ENCODE data around the gene OVOL1. TPM values are rescaled to one million over a fixed set of nuclear protein-coding genes. Genes with fewer than 3 reads are reported as not detected.

Gene OVOL1
- total and polyA plus RNA-seq, 2 of the 13 experiments (the other 11 are each of a cell fraction or from before 2014, with no cell fraction given), result 0.01 TPM; not detected in 1

GRCh38 chr11:65742353-65742752 is 44.5 kb upstream of the OVOL1 start:
- Histone ChIP-seq H3K36me3 (replicated peaks in 1 of 2; ENCODE audit: control insufficient read depth in 1 of 2, insufficient read depth in 2 of 2, low read length in 2 of 2) (no peaks in the 10 kb centered on the region), H2AFZ (ENCODE audit: low read length) (no peak overlapping the region), H3K9ac (ENCODE audit: insufficient read depth, low read depth, low read length) (no peak overlapping the region), H4K20me1 (ENCODE audit: insufficient read depth, low read length) (no peaks in the 10 kb centered on the region), H3K9me3 (ENCODE audit: low read length) (no peaks in the 10 kb centered on the region), H3K79me2 (ENCODE audit: insufficient read depth, low read length) (no peaks in the 10 kb centered on the region), H3K4me3 (replicated peaks in 1 of 3; ENCODE audit: insufficient read depth in 1 of 3, low read depth in 2 of 3, low read length in 3 of 3) (no peak overlapping the region), H3K27ac (ENCODE audit: extremely low read length, insufficient read depth, low read length) (no peak overlapping the region), H3K4me1 (ENCODE audit: insufficient read depth, low read length) (peaks cover 8% of the 10 kb centered on the region), H3K27me3 (ENCODE audit: control insufficient read depth in 1 of 2, insufficient read depth in 2 of 2, low read length in 2 of 2) (no peaks in the 10 kb centered on the region), H3K4me2 (ENCODE audit: low read depth, low read length) (no peak overlapping the region)
- FAIRE-seq, result no peak
- ChIA-PET POLR2A (no interaction called here), CTCF (ENCODE audit: low intra/inter-chr PET ratio, low total read pairs) (no interaction called here)
- DNase-seq (ENCODE audit: low spot score), result no peak
- no TSS peak for BruUV-seq (replicated peaks)
- in situ Hi-C loops (cut with HindIII; ENCODE audit: extremely low pct_ligation_motif_present, low pct_unique_long_range_greater_than_20kb) (loop anchor here (5.0 kb wide), 1 partner anchor 75 kb away; no protein-coding TSS in a partner anchor), intact Hi-C loops (cut with micrococcal nuclease; ENCODE audit: unreplicated experiment) (no loop called here)
- WGBS (ENCODE audit: low lambda C conversion rate), result 61% methylated on average over 1 of the region's 1 CpG
- ATAC-seq, result no peak
- TF ChIP-seq ZNF468 (CRISPR knock-in tag; IDR thresholded peaks at IDR 0.05) (no peak), NFAT5 (CRISPR knock-in tag; IDR thresholded peaks at IDR 0.05) (no peak), ZNF75D (CRISPR knock-in tag; IDR thresholded peaks at IDR 0.05; ENCODE audit: borderline replicate concordance) (no peak), CAMTA2 (CRISPR knock-in tag; IDR thresholded peaks at IDR 0.05; ENCODE audit: borderline replicate concordance) (no peak), ZNF703 (CRISPR knock-in tag; IDR thresholded peaks at IDR 0.05; ENCODE audit: borderline replicate concordance) (no peak), ZNF782 (CRISPR knock-in tag; IDR thresholded peaks at IDR 0.05; ENCODE audit: borderline replicate concordance) (no peak), ZNF264 (CRISPR knock-in tag; IDR thresholded peaks at IDR 0.05) (no peak), ZNF160 (CRISPR knock-in tag; IDR thresholded peaks at IDR 0.05) (no peak), CREB3 (CRISPR knock-in tag; IDR thresholded peaks at IDR 0.05) (no peak), POLR2G (IDR thresholded peaks at IDR 0.05; ENCODE audit: low read depth, low read length) (no peak), REST (IDR thresholded peaks at IDR 0.05; ENCODE audit: borderline replicate concordance in 1 of 2, low read depth in 1 of 2, low read length in 2 of 2) (no peak), FOXA1 (IDR thresholded peaks at IDR 0.05) (no peak), FOXA1 (CRISPR knock-in tag; IDR thresholded peaks at IDR 0.05) (no peak), GATAD2A (CRISPR knock-in tag; IDR thresholded peaks at IDR 0.05) (no peak), PAWR (CRISPR knock-in tag; IDR thresholded peaks at IDR 0.05; ENCODE audit: borderline replicate concordance) (no peak), RARG (CRISPR knock-in tag; IDR thresholded peaks at IDR 0.05; ENCODE audit: low read depth) (no peak), REPIN1 (CRISPR knock-in tag; IDR thresholded peaks at IDR 0.05; ENCODE audit: borderline replicate concordance, low read depth) (no peak)

Measured in HepG2 (cell line).